Astrocyte of the spinal cord (primary cell): ENCODE data around the gene CCN5.

Experiments used
- DNase-seq: peaks from one replicate; pipeline ENCODE4 v3.0.0; 2011; ENCODE audit warnings: low read depth, low spot score
- H3K4me3 ChIP-seq: 2 replicates; pipeline ENCODE4 v1.5.1; 2011; ENCODE audit warnings: low read depth, mild to moderate bottlenecking, low read length, moderate library complexity
- in situ Hi-C: cut with HindIII; loops from 2 replicates; pipeline ENCODE4 v1.10.0; 2017; ENCODE audit warnings: low sequenced_read_pairs
- TF ChIP-seq, protein P1 (sequence below): IDR thresholded peaks from 2 replicates; pipeline ENCODE4 v1.5.1; 2012; ENCODE audit warnings: low read depth, mild to moderate bottlenecking, low read length, inconsistent platforms

CCN5 gene

GRCh38 chr20:44746367-44747165 lies 31.4 kb downstream of the CCN5 start:
- DNase-seq = no peak
- in situ Hi-C loops = no loop called here
- H3K4me3 ChIP-seq = peak overlapping the region; percentile 26
- TF ChIP-seq, protein P1, sequence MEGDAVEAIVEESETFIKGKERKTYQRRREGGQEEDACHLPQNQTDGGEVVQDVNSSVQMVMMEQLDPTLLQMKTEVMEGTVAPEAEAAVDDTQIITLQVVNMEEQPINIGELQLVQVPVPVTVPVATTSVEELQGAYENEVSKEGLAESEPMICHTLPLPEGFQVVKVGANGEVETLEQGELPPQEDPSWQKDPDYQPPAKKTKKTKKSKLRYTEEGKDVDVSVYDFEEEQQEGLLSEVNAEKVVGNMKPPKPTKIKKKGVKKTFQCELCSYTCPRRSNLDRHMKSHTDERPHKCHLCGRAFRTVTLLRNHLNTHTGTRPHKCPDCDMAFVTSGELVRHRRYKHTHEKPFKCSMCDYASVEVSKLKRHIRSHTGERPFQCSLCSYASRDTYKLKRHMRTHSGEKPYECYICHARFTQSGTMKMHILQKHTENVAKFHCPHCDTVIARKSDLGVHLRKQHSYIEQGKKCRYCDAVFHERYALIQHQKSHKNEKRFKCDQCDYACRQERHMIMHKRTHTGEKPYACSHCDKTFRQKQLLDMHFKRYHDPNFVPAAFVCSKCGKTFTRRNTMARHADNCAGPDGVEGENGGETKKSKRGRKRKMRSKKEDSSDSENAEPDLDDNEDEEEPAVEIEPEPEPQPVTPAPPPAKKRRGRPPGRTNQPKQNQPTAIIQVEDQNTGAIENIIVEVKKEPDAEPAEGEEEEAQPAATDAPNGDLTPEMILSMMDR = no peak

- DNase-seq = peak; percentile 69
- TF ChIP-seq, protein P1 = peak; percentile 80
- no peak overlapping the region for H3K4me3 ChIP-seq
- in situ Hi-C loops = no loop called here
These were observed 32.2 kb downstream of the CCN5 start for GRCh38 chr20:44747166-44748004.

DNA sequence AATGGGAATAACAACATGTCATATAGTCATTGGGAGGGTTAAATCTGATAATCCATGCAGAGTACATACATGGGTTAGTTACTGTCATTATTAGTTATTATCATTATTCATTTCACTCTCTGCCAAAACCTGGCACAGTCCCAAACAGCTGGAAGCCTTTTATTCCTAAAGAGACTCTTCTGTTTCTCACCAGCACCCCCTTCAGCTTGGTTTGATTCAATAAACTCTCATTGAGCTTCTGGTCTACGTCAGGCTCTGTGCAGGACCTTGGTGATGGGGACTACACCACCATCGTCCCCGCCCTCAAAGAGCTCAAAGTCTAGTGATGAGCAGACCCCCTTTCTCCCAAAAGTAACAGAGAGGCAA lies 32.8 kb downstream of the CCN5 start:
- no peak for DNase-seq
- no peak overlapping the region for H3K4me3 ChIP-seq
- in situ Hi-C loops = no loop called here
- TF ChIP-seq, protein P1 = no peak

- DNase-seq = no peak
- in situ Hi-C loops = no loop called here
- TF ChIP-seq, protein P1 = peak; percentile 4
- H3K4me3 ChIP-seq = no peak overlapping the region
These were observed 35.1 kb downstream of the CCN5 start for GRCh38 chr20:44750081-44750805.

DNA sequence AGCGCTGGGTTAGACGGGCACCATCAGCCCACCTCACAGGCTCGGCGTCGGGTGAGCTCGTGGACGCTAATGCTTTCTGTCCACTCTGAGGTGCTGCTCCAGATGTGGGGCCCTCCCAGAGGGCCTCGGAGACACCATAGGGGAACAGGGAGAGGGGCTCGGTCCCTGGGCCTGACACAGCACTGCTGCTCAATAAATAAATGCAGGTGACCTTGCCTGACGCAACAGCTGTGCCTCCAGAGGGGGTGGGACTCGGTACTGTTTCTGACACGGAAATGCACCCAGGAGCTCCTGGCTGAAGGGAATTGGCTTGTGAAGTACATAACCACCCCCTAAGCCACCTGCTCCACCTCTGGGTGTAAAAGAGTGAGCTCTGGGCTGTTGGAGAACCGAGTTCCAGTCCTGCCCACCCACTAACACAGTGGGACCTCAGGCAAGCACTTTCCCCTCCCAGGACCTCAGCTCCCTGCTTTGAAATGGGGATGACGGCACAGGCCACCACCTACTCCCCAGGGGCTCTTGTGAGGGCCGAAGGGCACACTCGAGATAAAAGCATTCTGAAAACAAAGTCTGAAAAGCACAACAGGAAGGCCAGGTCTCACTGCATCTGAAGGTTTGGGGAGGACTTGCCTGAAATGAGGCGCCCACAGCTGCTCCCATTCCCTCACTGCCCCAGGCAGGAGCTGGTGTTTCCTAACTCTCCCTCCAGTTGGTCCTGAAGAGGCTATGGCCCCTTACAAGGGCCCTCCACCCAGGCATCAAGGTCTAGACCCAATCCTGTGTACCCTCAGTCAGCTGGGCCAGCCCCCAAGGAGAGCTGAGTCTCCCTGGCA lies 37.1 kb downstream of the CCN5 start:
- H3K4me3 ChIP-seq = no peak overlapping the region
- in situ Hi-C loops = no loop called here
- TF ChIP-seq, protein P1 = no peak
- DNase-seq = no peak
